ENCODE results near the gene BMAL1.

Gene BMAL1

GRCh38 chr11:13261591-13262061 lies 16.0 kb upstream of the BMAL1 start:
- DNase-seq (ENCODE audit: low read depth) = no peak

- DNase-seq (ENCODE audit: low read depth) = no peak
These were observed 15.5 kb upstream of the BMAL1 start for GRCh38 chr11:13262096-13262495.

GRCh38 chr11:13268791-13269190 lies 8.8 kb upstream of the BMAL1 start:
- no peak for DNase-seq (ENCODE audit: low read depth)

GRCh38 chr11:13269775-13270174 lies 7.8 kb upstream of the BMAL1 start:
- no peak for DNase-seq (ENCODE audit: low read depth)

- DNase-seq (ENCODE audit: low read depth) = no peak
These were observed 6.4 kb upstream of the BMAL1 start for GRCh38 chr11:13271060-13271693.

GRCh38 chr11:13276454-13276831 lies 1.1 kb upstream of the BMAL1 start:
- no peak for DNase-seq (ENCODE audit: low read depth)

- DNase-seq (ENCODE audit: low read depth) = peak; percentile 93
These were observed 490 bp upstream of the BMAL1 start for GRCh38 chr11:13276832-13277767.

- no peak for DNase-seq (ENCODE audit: low read depth)
These were observed 1.3 kb downstream of the BMAL1 start for GRCh38 chr11:13278609-13279486.

- no peak for DNase-seq (ENCODE audit: low read depth)
These were observed 1.9 kb downstream of the BMAL1 start for GRCh38 chr11:13279487-13279834.

GRCh38 chr11:13280092-13280722 lies 2.6 kb downstream of the BMAL1 start:
- DNase-seq (ENCODE audit: low read depth) = no peak

GRCh38 chr11:13280777-13281176 lies 3.2 kb downstream of the BMAL1 start:
- DNase-seq (ENCODE audit: low read depth) = no peak

- no peak for DNase-seq (ENCODE audit: low read depth)
These were observed 6.0 kb downstream of the BMAL1 start for GRCh38 chr11:13283636-13284035.

- DNase-seq (ENCODE audit: low read depth) = no peak
These were observed 7.4 kb downstream of the BMAL1 start for GRCh38 chr11:13284776-13285588.

- DNase-seq (ENCODE audit: low read depth) = no peak
These were observed 8.8 kb downstream of the BMAL1 start for GRCh38 chr11:13286279-13286821.

- no peak for DNase-seq (ENCODE audit: low read depth)
These were observed 9.4 kb downstream of the BMAL1 start for GRCh38 chr11:13287036-13287435.

- no peak for DNase-seq (ENCODE audit: low read depth)
These were observed 10.1 kb downstream of the BMAL1 start for GRCh38 chr11:13287681-13288080.

- no peak for DNase-seq (ENCODE audit: low read depth)
These were observed 10.9 kb downstream of the BMAL1 start for GRCh38 chr11:13288375-13289029.

GRCh38 chr11:13289081-13289480 lies 11.5 kb downstream of the BMAL1 start:
- DNase-seq (ENCODE audit: low read depth) = no peak

- DNase-seq (ENCODE audit: low read depth) = no peak
These were observed 12.8 kb downstream of the BMAL1 start for GRCh38 chr11:13290221-13290980.

All from stimulated activated CD8-positive, alpha-beta memory T cell treated with anti-CD3 and anti-CD28 coated beads, Interleukin-12 subunit alpha, Interleukin-12 subunit beta, amount 100 ng/mL, for 1 hour (primary cell).